H9 (cell line): Measurements from ENCODE around the gene LPCAT2. TPM values are rescaled to one million over a fixed set of nuclear protein-coding genes. Genes with fewer than 3 reads are reported as not detected.

ENCODE experiments used
- DNase-seq: peaks from one replicate; pipeline ENCODE4 v3.0.0-alpha.2; 2017
- H2AFZ ChIP-seq: one replicate; pipeline ENCODE4 v1.6.1; 2013; ENCODE audit warnings: mild to moderate bottlenecking, low read length, control low read depth, moderate library complexity
- H2AK5ac ChIP-seq: 2 replicates; pipeline ENCODE4 v1.6.1; 2013; ENCODE audit warnings: low read length, control low read depth, mixed read lengths; ENCODE audit not compliant: insufficient read length
- H2BK120ac ChIP-seq: one replicate; pipeline ENCODE4 v1.6.1; 2013; ENCODE audit warnings: low read depth, mild to moderate bottlenecking, low read length, control low read depth, inconsistent platforms; ENCODE audit not compliant: poor library complexity, severe bottlenecking
- H2BK12ac ChIP-seq: 2 replicates; pipeline ENCODE4 v1.6.1; 2013; ENCODE audit warnings: low read length, control low read depth, mixed read lengths, low read depth; ENCODE audit not compliant: insufficient read length
- H2BK15ac ChIP-seq: 2 replicates; pipeline ENCODE4 v1.6.1; 2013; ENCODE audit warnings: low read depth, low read length, control low read depth
- H2BK20ac ChIP-seq: one replicate; pipeline ENCODE4 v1.6.1; 2013; ENCODE audit warnings: low read depth, mild to moderate bottlenecking, low read length, control low read depth, inconsistent platforms; ENCODE audit not compliant: poor library complexity, severe bottlenecking
- H2BK5ac ChIP-seq: 2 replicates; pipeline ENCODE4 v1.6.1; 2013; ENCODE audit warnings: low read length, control low read depth, mixed read lengths; ENCODE audit not compliant: insufficient read length
- H3K14ac ChIP-seq: 2 replicates; pipeline ENCODE4 v1.6.1; 2013; ENCODE audit warnings: low read length, control low read depth; ENCODE audit not compliant: insufficient read depth
- H3K18ac ChIP-seq: 2 replicates; pipeline ENCODE4 v1.6.1; 2013; ENCODE audit warnings: low read depth, mild to moderate bottlenecking, mixed read lengths, low read length, control low read depth; ENCODE audit not compliant: insufficient read length
- H3K23ac ChIP-seq: 2 replicates; pipeline ENCODE4 v1.6.1; 2013; ENCODE audit warnings: low read length, control low read depth, mixed read lengths, low read depth; ENCODE audit not compliant: insufficient read length
- H3K23me2 ChIP-seq: 2 replicates; pipeline ENCODE4 v1.6.1; 2013; ENCODE audit warnings: low read depth, mild to moderate bottlenecking, mixed read lengths, low read length, control low read depth; ENCODE audit not compliant: insufficient read length, poor library complexity, severe bottlenecking
- H3K27ac ChIP-seq: 2 replicates; pipeline ENCODE4 v1.5.1; 2013; ENCODE audit warnings: low read length, control low read depth, mixed read lengths, low read depth; ENCODE audit not compliant: insufficient read length
- H3K27me3 ChIP-seq: 2 replicates; pipeline ENCODE4 v1.6.1; 2013; ENCODE audit warnings: low read length, control low read depth, inconsistent platforms; ENCODE audit not compliant: insufficient read depth
- H3K4ac ChIP-seq: 2 replicates; pipeline ENCODE4 v1.6.1; 2013; ENCODE audit warnings: low read depth, mild to moderate bottlenecking, control low read depth, inconsistent platforms, low read length, moderate library complexity
- H3K4me1 ChIP-seq: 2 replicates; pipeline ENCODE4 v1.6.1; 2013; ENCODE audit warnings: low read length, control low read depth, inconsistent platforms; ENCODE audit not compliant: insufficient read depth
- H3K4me2 ChIP-seq: 2 replicates; pipeline ENCODE4 v1.6.1; 2013; ENCODE audit warnings: low read length, control low read depth, mixed read lengths; ENCODE audit not compliant: insufficient read length, insufficient read depth
- H3K56ac ChIP-seq: 2 replicates; pipeline ENCODE4 v1.6.1; 2013; ENCODE audit warnings: low read depth, mild to moderate bottlenecking, mixed read lengths, low read length, control low read depth; ENCODE audit not compliant: insufficient read length
- H3K79me1 ChIP-seq: 2 replicates; pipeline ENCODE4 v1.6.1; 2013; ENCODE audit warnings: low read depth, mild to moderate bottlenecking, moderate library complexity, low read length, control low read depth, inconsistent platforms; ENCODE audit not compliant: insufficient read depth, poor library complexity, severe bottlenecking
- H3K79me2 ChIP-seq: 2 replicates; pipeline ENCODE4 v1.6.1; 2013; ENCODE audit warnings: low read length, control low read depth, inconsistent platforms; ENCODE audit not compliant: insufficient read depth
- H3K9ac ChIP-seq: 2 replicates; pipeline ENCODE4 v1.6.1; 2013; ENCODE audit warnings: low read length, control low read depth, mixed read lengths; ENCODE audit not compliant: insufficient read length; ENCODE audit errors: extremely low read depth
- H3K9me3 ChIP-seq: one replicate; pipeline ENCODE4 v1.6.1; 2013; ENCODE audit warnings: low read depth, low read length, inconsistent platforms; ENCODE audit not compliant: control insufficient read depth
- H3T11ph ChIP-seq: one replicate; pipeline ENCODE4 v1.6.1; 2013; ENCODE audit warnings: mild to moderate bottlenecking, low read length, control low read depth, inconsistent platforms
- H4K20me1 ChIP-seq: one replicate; pipeline ENCODE4 v1.6.1; 2013; ENCODE audit not compliant: control insufficient read depth, insufficient read length, insufficient read depth
- H4K5ac ChIP-seq: 2 replicates; pipeline ENCODE4 v1.6.1; 2013; ENCODE audit warnings: low read depth, mild to moderate bottlenecking, mixed read lengths, low read length, control low read depth; ENCODE audit not compliant: insufficient read length
- H4K8ac ChIP-seq: replicated peaks from 2 replicates; pipeline ENCODE4 v1.6.1; 2013; ENCODE audit warnings: low read length, control low read depth, mixed read lengths, low read depth; ENCODE audit not compliant: insufficient read length
- H4K91ac ChIP-seq: 2 replicates; pipeline ENCODE4 v1.6.1; 2013; ENCODE audit warnings: low read depth, mild to moderate bottlenecking, moderate library complexity, mixed read lengths, low read length, control low read depth; ENCODE audit not compliant: insufficient read length
- H3K27ac Mint-ChIP-seq, 3 experiments: 2 replicates in 2 of 3; 3 replicates in 1 of 3; pipeline ENCODE4 v1.8.0; 2020 to 2021; ENCODE audit warnings: mixed read lengths in 3 of 3, mild to moderate bottlenecking in 1 of 3, moderate library complexity in 1 of 3
- H3K27me3 Mint-ChIP-seq: 2 replicates; pipeline ENCODE4 v1.8.0; 2021; ENCODE audit warnings: low read depth, mild to moderate bottlenecking, moderate library complexity, mixed read lengths
- H3K36me3 Mint-ChIP-seq, 3 experiments: 2 replicates in 2 of 3; 3 replicates in 1 of 3; pipeline ENCODE4 v1.8.0; 2020 to 2021; ENCODE audit warnings: low read depth in 3 of 3, mixed read lengths in 3 of 3; ENCODE audit not compliant: insufficient read depth in 1 of 3
- H3K4me1 Mint-ChIP-seq, 2 experiments: 2 replicates each; pipeline ENCODE4 v1.8.0; 2020; ENCODE audit warnings: mixed read lengths in 2 of 2
- H3K4me3 Mint-ChIP-seq, 2 experiments: 2 replicates in 1 of 2; 3 replicates in 1 of 2; pipeline ENCODE4 v1.8.0; 2020 to 2021; ENCODE audit warnings: mild to moderate bottlenecking in 2 of 2, mixed read lengths in 2 of 2, moderate library complexity in 1 of 2
- H3K9me3 Mint-ChIP-seq, 2 experiments: 2 replicates in 1 of 2; 3 replicates in 1 of 2; pipeline ENCODE4 v1.8.0; 2020; ENCODE audit warnings: mild to moderate bottlenecking in 2 of 2, mixed read lengths in 2 of 2, moderate library complexity in 1 of 2
- CTCF ChIP-seq: fragments of 200-600 bp; sonication (generic); conservative IDR thresholded peaks from 3 replicates; pipeline ENCODE4 v1.8.0; 2021; ENCODE audit warnings: antibody characterized with exemption, mild to moderate bottlenecking
- total RNA-seq: library from RNA; stranded (reverse); gene quantifications from 2 replicates; pipeline ENCODE4 v1.2.1, GENCODE V29; 2021

LPCAT2 gene
- total RNA-seq, 1 experiment from 2014 or later, result 2.8 TPM

DNA sequence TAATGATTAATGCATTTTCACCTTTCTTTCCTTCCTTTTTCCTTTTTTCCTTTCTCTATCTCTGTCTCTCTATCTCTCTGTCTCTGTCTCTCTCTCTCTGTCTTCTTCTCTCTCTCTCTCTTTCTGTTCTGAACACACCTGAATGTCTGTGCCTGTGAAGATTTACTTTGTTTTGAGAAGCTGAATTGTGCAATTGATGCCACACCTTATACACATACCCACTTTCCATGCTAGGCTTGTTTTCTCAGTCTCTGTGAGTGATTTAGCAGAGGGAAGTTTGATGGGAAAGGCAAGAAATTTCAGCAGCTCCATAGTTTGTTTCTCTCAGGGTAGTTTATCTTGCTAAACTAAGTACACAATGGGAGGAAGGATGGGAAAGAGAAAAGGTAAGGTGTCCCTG, 48.3 kb downstream of the LPCAT2 start:
- H2BK120ac ChIP-seq, result no peak overlapping the region
- no peak overlapping the region for H2AFZ ChIP-seq
- no peak overlapping the region for H3K14ac ChIP-seq
- TF ChIP-seq CTCF, result no peak
- no peak overlapping the region for H3K56ac ChIP-seq
- peak overlapping the region in 1 of 3 experiments; percentile 4; a peak in 1 of 7 replicates for H3K27ac Mint-ChIP-seq
- no peaks in the 10 kb centered on the region for H3K23me2 ChIP-seq
- no peak overlapping the region for H3K4me3 Mint-ChIP-seq
- no peak overlapping the region for H3T11ph ChIP-seq
- no peak overlapping the region for H3K4ac ChIP-seq
- H4K8ac ChIP-seq, result no peak overlapping the region
- no peak overlapping the region for H2BK15ac ChIP-seq
- H4K91ac ChIP-seq, result no peak overlapping the region
- H3K79me2 ChIP-seq, result no peaks in the 10 kb centered on the region
- no peak overlapping the region for H3K9ac ChIP-seq
- H4K20me1 ChIP-seq, result no peaks in the 10 kb centered on the region
- no peak for DNase-seq
- no peak overlapping the region for H3K23ac ChIP-seq
- H3K4me1 Mint-ChIP-seq, result no peaks in the 10 kb centered on the region
- H3K4me2 ChIP-seq, result no peak overlapping the region
- H2BK12ac ChIP-seq, result no peak overlapping the region
- no peak overlapping the region for H4K5ac ChIP-seq
- no peaks in the 10 kb centered on the region for H3K27me3 ChIP-seq
- no peaks in the 10 kb centered on the region for H3K9me3 ChIP-seq
- H3K27ac ChIP-seq, result no peak overlapping the region
- H3K4me1 ChIP-seq, result no peaks in the 10 kb centered on the region
- H2BK20ac ChIP-seq, result no peak overlapping the region
- no peaks in the 10 kb centered on the region for H3K27me3 Mint-ChIP-seq
- H3K36me3 Mint-ChIP-seq, result peaks cover 0 to 2% (median 0%) of the 10 kb centered on the region in 3 experiments; a peak in 2 of 7 replicates
- no peaks in the 10 kb centered on the region for H3K9me3 Mint-ChIP-seq
- H2BK5ac ChIP-seq, result no peak overlapping the region
- no peaks in the 10 kb centered on the region for H3K79me1 ChIP-seq
- no peak overlapping the region for H3K18ac ChIP-seq
- no peak overlapping the region for H2AK5ac ChIP-seq
